Measurements from ENCODE around the gene EHBP1.

EHBP1 gene

DNA sequence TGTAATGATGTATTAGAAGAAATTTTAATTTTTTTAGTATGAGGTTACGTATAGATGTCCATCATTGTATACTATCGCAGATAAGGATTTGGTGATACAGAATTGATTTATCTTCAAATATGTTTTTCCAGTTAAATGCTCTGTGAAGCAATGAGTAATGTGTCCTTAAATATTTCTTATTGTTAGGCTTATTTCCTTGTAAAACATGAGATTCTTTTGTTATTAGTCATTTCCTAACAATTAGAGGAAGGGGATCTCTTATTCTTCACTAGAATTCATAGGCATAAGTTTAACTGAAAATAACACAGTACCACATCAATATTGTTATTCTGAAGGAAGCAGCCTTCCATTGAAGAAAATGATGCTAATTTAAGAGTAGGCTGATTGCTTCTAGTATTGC, 329.7 kb downstream of the EHBP1 start:
- DNase-seq: no peak

DNA sequence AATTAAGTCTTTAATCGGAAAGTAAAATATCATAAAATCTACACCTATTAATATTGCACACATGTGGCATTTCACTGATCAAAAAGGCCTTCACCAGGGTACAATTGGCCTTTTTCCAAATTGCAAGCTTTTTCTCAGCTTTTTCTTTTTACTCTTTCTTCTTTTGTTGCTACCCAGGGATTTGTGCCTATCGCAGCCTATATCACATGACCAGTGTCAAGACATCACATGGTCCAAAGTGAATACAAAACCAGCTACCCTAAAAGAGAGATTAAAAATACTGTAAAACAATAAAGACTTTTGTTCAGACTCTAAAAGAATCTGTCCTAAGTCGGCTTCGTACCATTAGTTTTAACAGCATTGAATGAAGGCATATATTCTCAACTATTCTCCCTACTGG, 330.1 kb downstream of the EHBP1 start:
- DNase-seq: no peak

DNA sequence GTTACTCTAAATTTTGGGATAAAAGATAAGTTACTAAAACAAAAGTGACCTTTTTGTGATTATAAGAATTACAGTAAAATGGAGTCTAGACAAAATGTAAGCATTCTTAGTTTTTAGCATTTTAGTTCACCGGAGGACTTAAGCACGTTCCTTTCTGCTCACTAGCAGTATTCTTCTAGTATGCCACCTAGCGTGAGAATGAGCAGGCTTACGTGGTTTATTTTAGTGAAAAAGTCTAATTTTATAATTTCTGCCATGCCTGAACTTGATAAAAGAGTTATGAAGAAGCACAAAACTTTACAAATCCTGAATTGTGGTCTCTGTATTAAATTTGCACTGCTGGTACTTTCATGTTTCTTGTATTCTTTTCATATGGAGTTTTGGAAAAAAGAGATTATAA, 332.5 kb downstream of the EHBP1 start:
- DNase-seq: no peak

DNA sequence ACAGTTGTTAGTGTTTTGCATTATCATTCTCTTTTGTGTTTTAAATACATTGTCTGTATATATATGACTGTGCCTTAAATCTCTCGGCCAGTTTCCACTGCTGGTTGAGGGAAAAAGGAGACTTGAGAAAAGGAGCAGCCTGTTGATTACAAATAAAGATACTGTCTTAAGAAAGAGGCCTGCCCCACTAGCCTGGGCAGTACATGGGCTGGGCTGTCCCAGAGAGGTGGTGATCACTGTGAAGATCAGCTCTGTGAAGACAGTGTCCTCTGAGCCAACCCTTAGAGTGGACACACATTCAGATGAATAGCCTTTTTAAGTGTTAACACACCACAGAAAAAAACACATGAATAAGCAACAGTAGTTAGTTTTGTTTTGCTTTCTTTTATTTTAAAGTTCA, 335.1 kb downstream of the EHBP1 start:
- no peak for DNase-seq

DNA sequence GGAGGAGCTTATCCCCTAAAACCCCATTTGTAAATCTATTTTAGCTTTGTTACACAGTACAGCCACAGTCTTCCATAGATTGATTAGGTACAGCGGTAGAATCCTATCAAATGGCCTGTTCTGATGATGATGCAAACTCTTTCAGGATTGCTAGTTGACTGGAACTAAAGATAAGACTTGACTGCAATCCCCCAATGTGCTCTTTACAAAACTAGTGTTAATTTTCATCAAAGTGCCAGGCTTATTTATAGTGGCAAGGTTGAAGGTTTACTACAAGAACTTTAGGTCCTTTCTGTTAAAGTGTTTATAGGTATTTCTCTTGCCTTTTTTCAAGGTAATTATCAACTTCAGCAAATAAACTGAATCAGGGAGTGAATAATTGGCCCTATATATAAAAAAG, 336.1 kb downstream of the EHBP1 start:
- DNase-seq: no peak

DNA sequence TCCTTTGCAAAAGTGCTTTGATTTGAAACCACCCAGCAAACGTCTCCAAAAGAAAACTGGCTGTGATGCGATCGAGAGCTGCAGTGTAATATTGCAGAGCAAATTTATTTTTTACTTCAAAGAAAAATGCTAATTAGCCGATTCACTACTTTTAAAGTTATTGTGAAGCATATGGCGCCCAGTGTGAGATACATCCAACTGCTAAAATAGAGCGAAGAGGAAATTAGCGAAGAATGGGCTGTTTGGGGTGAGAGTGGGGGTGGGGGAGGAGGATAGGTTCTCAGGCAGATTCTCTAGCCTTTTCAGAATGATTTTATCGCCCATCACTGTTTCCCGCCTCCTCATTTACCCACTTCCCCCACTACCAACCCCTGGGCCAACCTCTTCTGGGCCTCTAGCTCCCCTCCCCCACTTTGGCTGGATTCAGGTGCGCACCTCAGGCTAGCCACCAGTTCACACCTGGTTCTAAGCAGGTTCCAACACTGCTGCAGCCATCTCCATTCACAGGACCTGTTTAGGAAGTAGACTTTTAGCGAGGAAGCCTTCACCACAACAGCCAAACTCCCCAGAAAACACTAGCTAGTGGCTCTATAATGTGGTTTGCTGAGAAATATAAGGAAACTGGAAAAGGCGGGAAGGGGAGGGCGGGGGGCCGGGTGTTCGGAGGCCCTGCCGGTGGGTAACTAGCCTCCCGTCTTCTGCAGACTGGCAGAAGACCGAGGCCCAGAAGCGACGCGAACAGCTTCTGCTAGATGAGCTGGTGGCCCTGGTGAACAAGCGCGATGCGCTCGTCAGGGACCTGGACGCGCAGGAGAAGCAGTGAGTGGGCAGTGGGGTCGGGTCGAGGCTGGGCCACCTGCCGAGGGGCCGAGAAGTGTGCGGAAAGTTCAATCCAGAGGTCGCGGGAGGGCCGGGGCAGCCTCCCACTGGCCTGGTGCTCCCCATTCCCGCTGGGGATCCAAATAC, 339.1 kb downstream of the EHBP1 start:
- DNase-seq: no peak

DNA sequence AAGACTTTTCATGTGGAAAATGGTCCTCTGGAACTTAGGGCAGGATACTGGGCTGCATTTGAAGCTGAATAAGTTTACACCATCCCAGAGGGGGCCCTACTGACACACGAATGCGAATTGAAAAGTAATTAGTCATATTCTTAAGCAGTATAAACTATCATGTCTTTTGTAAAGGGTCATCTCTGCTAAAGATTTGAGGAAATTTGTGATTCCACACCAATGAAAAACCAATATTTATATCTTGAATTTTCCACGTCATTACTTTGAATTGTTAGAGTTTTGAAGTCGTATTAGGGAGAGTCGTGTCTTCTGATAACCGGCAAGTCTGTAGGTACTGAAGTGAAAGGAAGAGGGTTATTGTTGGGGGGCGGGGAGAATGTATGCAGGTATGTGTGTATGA, 341.0 kb downstream of the EHBP1 start:
- no peak for DNase-seq

DNA sequence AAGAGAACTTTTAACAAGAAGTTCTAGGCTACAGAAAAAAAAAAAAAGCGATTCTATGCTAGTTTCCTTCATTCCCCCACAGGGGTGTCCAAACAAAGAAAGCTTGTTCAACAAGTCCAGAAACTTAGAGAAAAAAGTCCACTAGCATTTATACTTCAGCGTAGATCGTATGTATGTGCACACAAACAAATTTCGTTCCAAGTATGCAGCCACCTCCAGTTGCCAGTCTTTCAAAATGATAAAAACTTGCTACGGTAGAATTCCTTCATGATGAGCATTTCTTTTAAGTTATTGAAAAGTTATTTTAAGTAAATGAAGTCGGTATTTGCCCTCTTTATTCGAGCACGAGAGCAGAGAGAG, 341.4 kb downstream of the EHBP1 start:
- DNase-seq: no peak

DNA sequence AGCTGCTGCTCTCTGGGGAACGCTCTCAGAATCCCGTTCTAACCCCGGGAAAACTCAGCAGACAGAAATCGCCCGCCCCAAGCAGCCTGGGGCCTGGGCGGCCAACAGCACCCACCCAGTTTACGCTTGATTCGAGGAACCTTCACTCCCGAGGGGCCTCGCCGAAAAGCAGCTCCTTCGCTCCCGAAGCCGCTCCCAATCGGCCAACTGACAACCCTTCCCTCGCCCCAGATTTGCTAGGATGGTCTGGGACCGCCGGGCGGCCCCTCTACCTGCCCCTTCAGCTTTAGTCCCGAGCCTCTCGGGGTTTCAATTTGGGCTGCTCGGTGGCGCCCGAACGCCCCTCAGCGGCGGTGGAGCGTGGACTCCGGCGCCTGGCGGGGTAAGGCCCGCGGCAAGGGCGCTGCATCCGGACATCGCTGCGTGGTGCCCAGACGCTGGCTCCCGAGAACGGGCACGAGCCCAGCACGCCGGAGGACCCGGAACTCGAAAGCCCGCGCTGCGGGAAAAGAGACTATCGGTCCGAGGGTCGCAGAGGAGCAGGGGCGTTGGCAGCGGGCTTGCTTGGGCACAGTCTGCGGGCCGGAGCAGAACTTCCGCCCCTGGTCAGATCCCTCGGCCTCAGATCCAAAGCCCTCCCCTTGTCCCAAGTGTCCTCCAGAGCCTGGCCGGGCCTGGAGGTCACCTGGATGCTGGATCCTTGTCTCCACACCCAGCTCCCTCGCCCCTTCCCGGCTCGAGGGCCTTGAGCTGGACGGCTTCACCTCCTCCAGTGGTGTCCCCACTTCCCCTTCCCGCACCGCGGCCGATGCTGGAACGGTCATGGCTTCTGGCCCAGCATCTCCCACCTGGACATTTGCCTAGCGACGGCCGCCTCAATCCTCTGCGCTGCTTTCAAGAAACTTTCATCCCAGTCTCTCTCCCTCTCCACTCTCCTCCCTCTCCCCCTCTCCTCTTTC, 342.1 kb downstream of the EHBP1 start:
- no peak for DNase-seq

DNA sequence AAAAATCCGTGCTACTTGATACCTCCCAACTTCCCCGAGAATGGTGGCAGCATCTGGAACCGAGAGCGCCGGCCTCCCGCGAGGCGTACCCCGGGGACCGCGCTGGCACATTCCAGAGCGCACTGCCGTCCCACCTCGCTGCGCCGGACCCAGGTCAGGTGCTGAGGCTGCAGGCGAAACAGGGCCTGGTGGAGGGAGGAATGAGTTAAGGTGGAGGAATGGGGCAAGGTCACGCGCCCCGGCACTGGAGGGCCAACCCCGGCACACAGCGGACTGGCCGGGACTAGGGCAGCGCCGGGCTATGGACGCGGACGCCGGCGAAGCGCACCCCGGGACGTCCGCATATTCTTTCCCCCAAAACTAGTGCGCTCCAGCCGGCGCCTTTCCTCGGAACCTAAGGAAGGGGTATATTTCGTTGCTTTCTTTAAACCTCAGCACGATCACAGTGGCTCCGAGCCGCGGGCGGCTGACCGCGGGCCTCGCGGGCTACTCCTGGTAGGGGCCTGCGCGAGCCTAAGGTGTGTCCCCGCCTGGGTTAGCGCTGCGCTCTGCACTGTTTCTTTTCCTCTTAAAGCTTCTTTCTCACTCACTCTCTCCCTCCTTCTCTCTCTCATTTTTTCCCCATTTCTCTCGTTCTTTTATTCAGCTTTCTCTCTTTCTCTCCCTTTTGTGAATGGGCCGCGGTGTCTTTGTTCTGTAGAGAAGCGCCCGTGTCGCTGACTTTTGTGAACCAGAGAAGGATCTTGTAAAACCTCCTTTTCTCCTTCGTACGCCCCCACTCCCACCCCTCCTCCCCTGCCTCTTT, 343.1 kb downstream of the EHBP1 start:
- DNase-seq: no peak

DNA sequence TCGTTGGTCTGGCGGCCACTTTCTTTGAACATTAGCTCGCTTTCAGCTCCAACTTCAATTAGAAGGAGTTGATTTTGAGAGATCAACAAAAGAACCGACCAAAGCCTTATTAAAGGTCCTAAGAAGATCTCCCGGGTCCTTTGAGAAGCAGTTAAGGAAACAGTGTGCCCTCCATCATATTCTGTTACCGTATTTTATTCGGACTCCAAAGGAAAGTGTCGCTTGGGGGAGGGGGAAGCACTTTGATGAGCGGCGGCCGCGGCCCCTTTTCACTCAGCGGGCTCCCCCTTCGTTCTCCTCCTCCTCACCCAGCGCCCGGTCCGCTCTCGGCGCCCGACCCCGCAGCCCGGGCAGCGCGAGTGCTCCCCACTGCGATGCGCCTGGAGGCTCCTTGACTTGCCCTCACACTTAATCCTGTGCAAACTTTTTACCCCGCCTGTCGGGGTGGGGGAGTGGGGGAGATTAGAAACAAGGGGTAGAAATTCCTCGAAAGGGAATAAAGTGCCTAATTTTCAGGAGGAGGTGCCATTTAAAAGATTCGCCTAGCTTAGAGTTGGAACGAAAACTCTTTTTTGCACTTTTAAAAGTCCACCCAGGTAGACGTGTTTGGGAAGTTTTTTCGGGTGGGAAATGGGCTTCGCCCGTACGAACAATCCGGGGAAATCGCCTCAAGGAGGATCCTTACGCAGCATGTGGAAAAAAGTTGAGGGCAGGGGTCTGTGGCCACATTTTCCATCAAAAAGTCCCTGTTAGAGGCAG, 343.9 kb downstream of the EHBP1 start:
- DNase-seq: no peak

DNA sequence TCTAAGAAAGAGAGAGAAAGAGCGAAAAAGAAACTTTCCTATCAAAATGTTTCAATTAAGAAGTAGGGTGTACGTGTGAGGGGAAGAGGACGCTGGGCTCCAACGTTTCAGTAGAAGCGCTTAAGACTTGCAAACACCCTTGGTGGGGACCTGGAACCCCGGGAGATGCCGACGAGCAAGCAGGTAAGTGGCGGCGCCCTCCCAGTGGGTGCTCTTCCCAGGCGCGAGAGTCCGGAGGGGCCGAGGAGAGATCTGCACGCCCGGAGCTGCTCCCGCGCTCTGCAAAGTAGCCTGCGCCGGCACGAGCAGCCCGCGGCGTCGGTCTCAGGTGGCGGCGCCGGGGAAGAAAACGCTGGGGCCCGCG, 344.4 kb downstream of the EHBP1 start:
- DNase-seq: no peak

DNA sequence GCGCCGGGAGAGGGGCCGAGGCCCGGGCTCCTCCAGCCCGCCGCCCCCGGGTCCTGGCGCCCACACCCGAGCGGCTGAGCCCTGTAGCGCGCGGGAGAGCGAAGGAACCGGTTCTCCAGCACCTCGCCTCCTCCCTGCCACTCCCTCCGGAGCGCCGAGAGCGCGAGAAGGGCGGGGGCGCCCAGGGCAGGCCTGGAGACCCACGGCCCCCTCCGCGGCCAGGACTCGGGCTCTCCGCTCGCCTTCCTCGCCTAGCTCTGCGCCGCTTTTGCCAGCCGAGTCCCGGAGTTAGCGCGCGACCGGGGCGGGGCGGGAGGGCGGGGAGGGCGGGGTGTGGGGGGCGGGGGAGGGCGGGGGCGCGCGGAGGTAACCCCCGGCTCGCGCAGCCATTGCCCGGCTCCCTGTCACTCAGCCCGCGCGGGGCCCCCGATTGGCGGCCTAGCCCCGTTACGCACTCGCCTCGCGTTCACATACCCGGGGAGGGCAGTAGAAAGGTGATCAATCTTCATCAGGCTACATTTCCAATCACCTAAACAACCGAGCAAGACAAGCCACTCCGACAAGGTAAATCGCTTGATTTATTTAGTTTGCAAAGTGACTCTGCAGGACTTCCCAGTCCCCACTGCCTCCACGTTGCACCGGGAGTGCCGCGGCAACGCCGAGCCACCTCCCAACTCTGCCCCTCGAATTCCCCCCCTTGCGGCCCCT, 345.0 kb downstream of the EHBP1 start, which contains the start of gene OTX1:
Gene OTX1 (plus strand): TSS at position 497 of the 708 bp plus-strand sequence. CDS start 2,161 bp downstream, outside the sequence.
- peak; percentile 76 for DNase-seq

DNA sequence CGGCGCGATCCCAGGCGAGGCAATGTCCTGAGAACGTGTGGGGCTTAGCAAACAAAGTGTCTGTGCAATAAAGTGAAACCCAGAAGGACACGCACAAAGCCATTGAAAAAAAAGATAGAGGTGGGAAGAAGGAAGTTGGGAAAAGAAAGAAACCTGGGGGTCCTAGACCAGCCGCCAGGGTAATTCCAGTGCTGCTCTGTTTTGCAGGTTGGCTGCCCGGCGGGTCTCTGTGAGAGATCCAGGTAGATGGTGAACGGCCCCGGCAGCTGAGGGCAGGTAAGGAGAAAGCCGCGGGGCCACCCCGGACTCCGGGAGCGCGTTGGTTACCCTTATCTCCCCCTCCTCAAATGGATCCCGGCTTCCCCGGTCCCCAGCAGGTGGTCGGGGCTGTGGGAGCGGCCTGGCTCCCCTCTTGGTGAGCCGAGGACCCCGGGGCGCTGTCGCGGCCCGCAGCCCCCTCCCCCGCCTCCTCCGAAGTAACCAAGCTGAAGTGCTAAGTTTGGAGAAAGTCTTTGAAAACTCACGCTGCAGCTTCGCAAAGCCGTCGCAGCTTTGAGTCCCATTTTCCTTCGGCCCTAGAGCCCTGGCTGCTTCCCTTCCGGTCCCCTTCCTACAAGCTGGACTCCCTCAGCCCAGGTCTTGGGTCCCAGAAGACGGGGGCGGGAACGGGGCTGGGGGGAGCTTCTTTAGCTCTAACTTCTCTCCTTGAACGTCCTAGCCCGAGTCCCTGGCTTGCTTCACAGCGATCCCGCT, 345.7 kb downstream of the EHBP1 start:
- no peak for DNase-seq

DNA sequence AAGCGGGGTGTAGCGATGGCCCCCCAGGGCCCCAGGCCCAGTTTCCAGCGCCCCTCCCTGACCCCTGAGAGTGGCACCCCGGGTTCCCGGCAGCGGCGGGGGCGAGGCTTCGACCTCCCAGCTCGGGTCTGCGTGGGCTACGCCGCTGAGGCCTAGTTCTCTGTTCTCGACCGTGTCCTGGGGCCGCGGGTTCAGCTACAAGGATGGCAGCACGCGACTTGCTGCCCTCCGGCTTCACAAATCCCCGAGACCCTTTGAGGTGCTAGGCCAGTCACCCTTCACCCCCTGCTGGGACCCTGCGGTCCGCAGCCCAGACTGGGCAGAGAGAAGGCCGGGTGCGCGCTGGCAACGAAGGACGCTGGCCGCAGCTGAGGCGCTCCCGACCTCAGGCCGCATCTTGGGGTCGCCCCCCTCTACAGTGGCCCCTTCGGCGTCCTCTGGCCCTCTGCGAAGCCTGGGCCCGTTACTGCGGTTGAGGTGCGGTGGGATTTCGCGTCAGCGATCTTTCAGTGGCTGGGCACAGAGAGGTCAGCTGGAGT, 346.4 kb downstream of the EHBP1 start:
- no peak for DNase-seq

DNA sequence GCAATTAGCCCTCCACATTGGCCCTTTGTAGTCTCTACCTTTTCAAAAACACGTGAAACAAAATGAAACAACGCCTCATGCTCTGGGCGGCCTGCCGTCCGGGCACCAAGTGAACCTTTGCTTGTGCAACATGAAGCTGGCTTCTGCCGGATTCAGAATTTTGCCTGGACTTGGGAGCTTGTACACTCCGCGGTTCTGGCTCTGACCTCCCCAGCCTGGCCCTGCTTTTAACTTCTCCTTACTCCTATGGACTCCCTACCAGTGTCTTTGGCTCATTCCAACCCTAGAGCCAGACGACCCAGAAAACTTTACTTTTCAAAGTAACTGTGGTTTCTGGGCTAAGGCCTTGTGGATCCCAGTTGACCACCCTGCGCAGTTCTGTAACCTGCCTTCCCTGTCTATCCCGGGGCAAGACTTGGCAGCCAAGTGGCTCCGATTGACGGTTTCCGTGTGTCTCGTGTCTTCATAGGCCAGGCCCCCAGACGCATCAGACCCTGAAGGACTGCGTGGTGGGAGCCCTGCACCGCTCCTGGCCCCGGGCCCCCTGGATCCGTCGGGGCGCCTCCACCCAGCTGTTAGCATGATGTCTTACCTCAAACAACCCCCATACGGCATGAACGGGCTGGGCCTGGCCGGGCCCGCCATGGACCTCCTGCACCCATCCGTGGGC, 347.0 kb downstream of the EHBP1 start:
- DNase-seq: no peak

DNA sequence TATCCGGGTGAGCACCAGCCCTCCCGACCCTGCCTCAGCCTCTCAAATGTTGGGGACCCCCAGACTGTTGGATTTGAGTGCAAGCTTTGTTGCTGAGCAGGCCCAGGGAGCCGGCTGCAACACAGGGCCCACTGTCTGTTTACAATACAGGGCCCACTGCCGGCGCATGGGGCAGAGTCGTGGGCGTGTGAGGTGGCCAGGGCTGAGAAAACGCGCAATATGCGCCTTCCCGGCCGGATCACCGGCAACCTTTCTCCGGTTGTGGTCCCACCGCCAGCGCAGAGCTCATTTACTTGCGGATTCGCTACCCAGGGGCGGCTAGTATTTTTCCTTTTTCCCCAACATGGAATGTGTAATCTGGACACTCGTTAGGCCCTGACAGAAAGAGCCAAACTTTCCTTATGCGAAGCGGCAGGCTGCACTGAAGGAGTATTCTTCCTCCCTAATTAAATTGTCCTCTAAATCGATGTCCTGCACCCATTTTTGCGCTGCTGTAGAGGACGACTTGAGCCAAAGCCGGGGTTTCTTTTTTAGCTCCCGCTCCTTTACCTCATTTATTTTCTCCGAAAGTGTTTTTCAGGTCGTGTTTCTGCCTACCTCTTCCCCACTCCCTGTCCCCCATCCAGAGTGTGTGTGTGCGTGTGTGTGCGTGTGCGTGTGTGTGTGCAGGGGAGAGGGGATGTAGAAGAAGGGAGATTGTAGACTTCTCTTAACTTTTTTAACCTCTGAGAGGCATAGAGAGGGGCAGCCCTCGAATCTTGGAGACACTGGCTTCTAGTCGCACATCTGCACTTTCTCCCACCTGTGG, 347.8 kb downstream of the EHBP1 start:
- DNase-seq: no peak

DNA sequence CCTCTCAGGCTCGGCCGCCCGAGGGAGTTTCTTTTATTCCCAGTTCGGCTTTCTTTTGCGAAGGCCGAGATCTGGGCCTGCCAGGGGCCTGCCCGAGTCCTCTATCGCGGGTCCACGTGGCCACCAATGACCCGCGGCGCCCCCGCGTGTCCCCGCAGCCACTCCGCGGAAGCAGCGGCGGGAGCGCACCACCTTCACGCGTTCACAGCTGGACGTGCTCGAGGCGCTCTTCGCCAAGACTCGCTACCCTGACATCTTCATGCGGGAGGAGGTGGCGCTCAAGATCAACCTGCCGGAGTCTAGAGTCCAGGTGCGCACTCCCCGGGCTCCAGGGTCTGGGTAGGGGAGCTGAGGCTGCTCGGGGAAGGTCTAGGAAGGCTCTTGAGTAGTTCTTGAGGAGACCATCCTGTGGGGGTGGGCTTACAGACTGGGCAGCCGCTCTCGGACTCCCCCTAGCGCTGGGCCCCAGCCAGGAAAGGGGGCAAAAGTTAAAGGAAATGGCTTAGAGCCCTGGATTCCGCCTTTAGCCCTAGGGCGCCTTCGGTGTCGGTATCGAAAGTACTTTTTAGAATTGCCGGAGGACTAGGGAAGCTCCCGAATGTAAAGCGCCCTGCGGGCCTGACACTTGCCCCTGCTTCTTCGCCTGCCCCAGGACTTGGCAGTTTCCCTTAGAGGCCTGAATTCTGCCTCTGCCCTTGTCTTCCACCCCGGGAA, 348.5 kb downstream of the EHBP1 start:
- DNase-seq: no peak
